DOHH2 (cell line): Measurements from ENCODE around the gene SFT2D2.

Experiments
- CTCF ChIP-seq: fragments of 200-600 bp; sonication (generic); IDR thresholded peaks from one replicate; pipeline ENCODE4 v1.5.1; 2014; ENCODE audit warnings: antibody characterized with exemption, mild to moderate bottlenecking, low read depth, low read length; ENCODE audit not compliant: poor library complexity, severe bottlenecking
- EZH2phosphoT487 ChIP-seq: fragments of 200-600 bp; sonication (generic); IDR thresholded peaks from 2 replicates; pipeline ENCODE4 v1.6.1; 2017; ENCODE audit warnings: borderline replicate concordance, mild to moderate bottlenecking, antibody characterized with exemption, low read length, moderate library complexity, mixed read lengths

GRCh38 chr1:168180148-168180524, 45.7 kb upstream of the SFT2D2 start:
- TF ChIP-seq EZH2phosphoT487: no peak
- TF ChIP-seq CTCF: no peak
